Fibroblast of lung (primary cell): ENCODE measurements around the gene SLFN14. TPM values are rescaled to one million over a fixed set of nuclear protein-coding genes. Genes with fewer than 3 reads are reported as not detected.
A peak's percentile ranks its signal among the peaks of the same experiment; 100 is the strongest.

Source experiments
- DNase-seq, 2 donors: peaks; one replicate each; pipeline versions ENCODE4 v3.0.0 to v3.0.0-alpha.2; 2010; ENCODE audit warnings: low read depth in 2 of 2
- H2AFZ ChIP-seq: 2 replicates; pipeline ENCODE4 v1.5.1; 2012; ENCODE audit warnings: low read length, control low read depth, inconsistent platforms
- H3K27ac ChIP-seq: 2 replicates; pipeline ENCODE4 v1.5.1; 2011; ENCODE audit warnings: low read length, control low read depth; ENCODE audit not compliant: insufficient read depth
- H3K27me3 ChIP-seq: 2 replicates; pipeline ENCODE4 v1.5.1; 2011; ENCODE audit warnings: mild to moderate bottlenecking, low read length; ENCODE audit not compliant: control insufficient read depth, insufficient read depth
- H3K36me3 ChIP-seq: 2 replicates; pipeline ENCODE4 v1.5.1; 2011; ENCODE audit warnings: low read length; ENCODE audit not compliant: control insufficient read depth, insufficient read depth
- H3K4me1 ChIP-seq: 2 replicates; pipeline ENCODE4 v1.5.1; 2011; ENCODE audit warnings: low read length; ENCODE audit not compliant: control insufficient read depth, insufficient read depth; ENCODE audit errors: extremely low read depth
- H3K4me2 ChIP-seq: 2 replicates; pipeline ENCODE4 v1.5.1; 2011; ENCODE audit warnings: low read length, control low read depth; ENCODE audit not compliant: insufficient read depth; ENCODE audit errors: extremely low read depth
- H3K4me3 ChIP-seq, 4 experiments: fragments of 200-600 bp in 1 of 4; sonication (generic) in 1 of 4; replicated peaks in 1 of 4; 2 replicates each; pipeline ENCODE4 v1.5.1; 2011 to 2016; ENCODE audit warnings: low read length in 4 of 4, low read depth in 3 of 4, mild to moderate bottlenecking in 3 of 4, control low read depth in 2 of 4, inconsistent platforms in 1 of 4, mixed read lengths in 1 of 4; ENCODE audit not compliant: insufficient read depth in 1 of 4; ENCODE audit errors: control extremely low read depth in 1 of 4
- H3K79me2 ChIP-seq: 2 replicates; pipeline ENCODE4 v1.5.1; 2012; ENCODE audit warnings: mild to moderate bottlenecking, low read length, inconsistent platforms; ENCODE audit not compliant: control insufficient read depth, insufficient read depth
- H3K9ac ChIP-seq: 2 replicates; pipeline ENCODE4 v1.5.1; 2011; ENCODE audit warnings: mild to moderate bottlenecking, low read length, control low read depth; ENCODE audit not compliant: insufficient read depth
- H3K9me3 ChIP-seq: 2 replicates; pipeline ENCODE4 v1.5.1; 2012; ENCODE audit warnings: low read depth, low read length; ENCODE audit not compliant: control insufficient read depth, insufficient read depth
- H4K20me1 ChIP-seq: 2 replicates; pipeline ENCODE4 v1.5.1; 2011; ENCODE audit warnings: low read length; ENCODE audit not compliant: control insufficient read depth, insufficient read depth; ENCODE audit errors: extremely low read depth
- EZH2 ChIP-seq: IDR thresholded peaks from 2 replicates; pipeline ENCODE4 v1.5.1; 2012; ENCODE audit warnings: low read length, control low read depth, mild to moderate bottlenecking; ENCODE audit errors: missing control alignments
- polyA plus RNA-seq, 2 donors: library from polyadenylated mRNA; depleted of rRNA in 1 of 2; stranded (reverse) in 1 of 2; unstranded in 1 of 2; fragments of >200 nt; gene quantifications; 2 replicates each; pipeline ENCODE4 v1.2.1, GENCODE V29; 2011 to 2012; ENCODE audit warnings: missing spikeins in 1 of 2
- total RNA-seq: library from RNA; depleted of rRNA; stranded (reverse); fragments of >200 nt; gene quantifications from 2 replicates; pipeline ENCODE4 v1.2.1, GENCODE V29; 2014
- TF ChIP-seq, protein P1 (sequence below), 2 donors: IDR thresholded peaks in 1 of 2; conservative IDR thresholded peaks in 1 of 2; 1 replicate in 1 of 2; 2 replicates in 1 of 2; pipeline ENCODE4 v1.5.1; 2011 to 2012; ENCODE audit warnings: low read length in 2 of 2, control low read depth in 1 of 2, inconsistent platforms in 1 of 2, low read depth in 1 of 2, mild to moderate bottlenecking in 1 of 2

Gene SLFN14
- total and polyA plus RNA-seq, 2 donors (not counting 1 experiment from before 2014, with no cell fraction given): not detected

DNA sequence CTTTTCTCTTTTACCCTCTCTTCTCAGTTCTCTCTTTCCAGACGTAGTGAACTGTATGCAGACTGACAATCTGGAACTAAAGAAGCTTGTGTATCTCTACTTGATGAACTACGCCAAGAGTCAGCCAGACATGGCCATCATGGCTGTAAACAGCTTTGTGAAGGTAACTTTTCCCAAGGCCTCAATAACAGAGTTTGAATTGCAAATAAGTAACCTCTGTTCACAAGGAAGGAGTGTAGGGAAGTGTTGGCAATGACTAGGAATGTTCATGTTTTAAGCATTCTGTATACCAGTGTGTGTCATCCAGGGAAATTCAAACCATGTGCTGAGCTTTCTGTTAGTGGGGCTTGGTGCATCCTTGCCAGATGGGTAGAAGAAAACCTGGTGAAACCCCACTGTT lies 45.1 kb upstream of the SLFN14 start:
- Histone ChIP-seq H2AFZ (no peak overlapping the region), H3K36me3 (peaks cover 6% of the 10 kb centered on the region), H3K9ac (no peak overlapping the region), H3K4me2 (no peak overlapping the region), H3K9me3 (no peaks in the 10 kb centered on the region), H3K27ac (no peak overlapping the region), H3K79me2 (no peaks in the 10 kb centered on the region), H4K20me1 (no peaks in the 10 kb centered on the region), H3K4me1 (no peaks in the 10 kb centered on the region), H3K4me3 (no peak overlapping the region), H3K27me3 (no peaks in the 10 kb centered on the region)
- peak in 1 of 2 donors; percentile 51 for DNase-seq
- TF ChIP-seq EZH2: no peak
- TF ChIP-seq, protein P1, sequence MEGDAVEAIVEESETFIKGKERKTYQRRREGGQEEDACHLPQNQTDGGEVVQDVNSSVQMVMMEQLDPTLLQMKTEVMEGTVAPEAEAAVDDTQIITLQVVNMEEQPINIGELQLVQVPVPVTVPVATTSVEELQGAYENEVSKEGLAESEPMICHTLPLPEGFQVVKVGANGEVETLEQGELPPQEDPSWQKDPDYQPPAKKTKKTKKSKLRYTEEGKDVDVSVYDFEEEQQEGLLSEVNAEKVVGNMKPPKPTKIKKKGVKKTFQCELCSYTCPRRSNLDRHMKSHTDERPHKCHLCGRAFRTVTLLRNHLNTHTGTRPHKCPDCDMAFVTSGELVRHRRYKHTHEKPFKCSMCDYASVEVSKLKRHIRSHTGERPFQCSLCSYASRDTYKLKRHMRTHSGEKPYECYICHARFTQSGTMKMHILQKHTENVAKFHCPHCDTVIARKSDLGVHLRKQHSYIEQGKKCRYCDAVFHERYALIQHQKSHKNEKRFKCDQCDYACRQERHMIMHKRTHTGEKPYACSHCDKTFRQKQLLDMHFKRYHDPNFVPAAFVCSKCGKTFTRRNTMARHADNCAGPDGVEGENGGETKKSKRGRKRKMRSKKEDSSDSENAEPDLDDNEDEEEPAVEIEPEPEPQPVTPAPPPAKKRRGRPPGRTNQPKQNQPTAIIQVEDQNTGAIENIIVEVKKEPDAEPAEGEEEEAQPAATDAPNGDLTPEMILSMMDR (conservative IDR thresholded peaks at IDR 0.05 in 1 of 2, IDR thresholded peaks at IDR 0.05 in 1 of 2; ENCODE audit: low read depth in 1 of 2, low read length in 2 of 2): no peak

DNA sequence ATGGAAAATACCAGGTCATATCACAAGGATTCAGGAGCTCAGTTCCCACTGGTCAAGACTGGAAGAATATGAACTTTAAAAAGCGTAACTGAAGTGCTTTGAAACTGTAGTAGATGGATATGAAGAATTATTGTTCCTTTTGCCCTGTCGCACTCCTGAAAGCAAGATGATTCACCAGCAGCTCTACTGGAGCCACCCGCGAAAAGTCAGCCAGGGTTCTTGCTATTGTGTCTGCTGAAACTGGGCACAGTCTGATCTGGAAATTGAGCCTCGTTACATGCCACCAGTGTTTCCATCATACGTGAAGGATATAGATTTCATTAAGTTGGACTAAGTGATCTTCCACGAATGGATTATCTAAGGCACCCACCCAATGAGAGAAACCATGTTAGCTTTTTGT lies 43.1 kb upstream of the SLFN14 start:
- Histone ChIP-seq H3K79me2 (no peaks in the 10 kb centered on the region), H3K4me3 (no peak overlapping the region), H3K9ac (no peak overlapping the region), H3K27ac (no peak overlapping the region), H3K27me3 (no peaks in the 10 kb centered on the region), H3K4me1 (no peaks in the 10 kb centered on the region), H3K36me3 (peaks cover 8% of the 10 kb centered on the region), H3K9me3 (no peaks in the 10 kb centered on the region), H3K4me2 (no peak overlapping the region), H2AFZ (no peak overlapping the region), H4K20me1 (no peaks in the 10 kb centered on the region)
- peak in 1 of 2 donors; percentile 19 for DNase-seq
- TF ChIP-seq EZH2: no peak
- TF ChIP-seq, protein P1 (conservative IDR thresholded peaks at IDR 0.05 in 1 of 2, IDR thresholded peaks at IDR 0.05 in 1 of 2; ENCODE audit: low read depth in 1 of 2, low read length in 2 of 2): no peak

DNA sequence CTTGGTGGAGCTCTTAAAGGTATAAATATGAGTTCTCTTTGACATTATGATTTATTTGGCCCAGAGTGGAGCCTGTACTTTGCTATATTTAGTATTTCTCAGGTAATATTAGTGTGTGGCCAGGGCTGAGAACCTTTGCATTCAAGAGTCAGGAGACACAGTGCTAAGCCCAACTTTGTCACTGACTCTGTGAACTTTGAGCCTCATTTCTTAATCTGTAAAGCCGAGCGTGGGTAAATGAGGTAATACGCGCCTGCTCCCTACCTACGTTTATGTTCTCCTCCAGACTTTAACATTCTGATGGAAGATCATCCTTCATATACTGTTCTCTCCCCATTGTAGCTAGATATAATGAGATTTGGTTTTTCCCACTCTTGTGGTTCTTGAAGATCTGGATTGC lies 37.0 kb upstream of the SLFN14 start:
- no peak overlapping the region for H3K27ac ChIP-seq
- peaks cover 8% of the 10 kb centered on the region for H3K36me3 ChIP-seq
- H3K4me2 ChIP-seq: no peak overlapping the region
- no peaks in the 10 kb centered on the region for H4K20me1 ChIP-seq
- H3K4me1 ChIP-seq: no peaks in the 10 kb centered on the region
- H2AFZ ChIP-seq: no peak overlapping the region
- TF ChIP-seq EZH2: no peak
- TF ChIP-seq, protein P1 (conservative IDR thresholded peaks at IDR 0.05 in 1 of 2, IDR thresholded peaks at IDR 0.05 in 1 of 2; ENCODE audit: low read depth in 1 of 2, low read length in 2 of 2): no peak
- no peaks in the 10 kb centered on the region for H3K9me3 ChIP-seq
- peaks cover 22% of the 10 kb centered on the region for H3K79me2 ChIP-seq
- no peak for DNase-seq
- H3K4me3 ChIP-seq: no peak overlapping the region
- H3K27me3 ChIP-seq: no peaks in the 10 kb centered on the region
- H3K9ac ChIP-seq: no peak overlapping the region
